HEK293 (cell line): ENCODE results near the gene IDE.

Source experiments
- CTCF ChIP-seq: fragments of 450-650 bp; formaldehyde crosslinking; IDR thresholded peaks from 2 replicates; pipeline ENCODE4 v1.5.1; 2016; ENCODE audit warnings: missing biosample characterization, missing genetic modification characterization
- ZNF121 ChIP-seq: fragments of 450-650 bp; formaldehyde crosslinking; IDR thresholded peaks from 2 replicates; pipeline ENCODE4 v1.5.1; 2016; ENCODE audit warnings: missing biosample characterization, missing genetic modification characterization
- ZNF585B ChIP-seq: fragments of 450-650 bp; formaldehyde crosslinking; IDR thresholded peaks from 2 replicates; pipeline ENCODE4 v1.5.1; 2016; ENCODE audit warnings: missing biosample characterization, missing genetic modification characterization

GRCh38 chr10:92450896-92451295 lies 123.0 kb downstream of the IDE start:
- TF ChIP-seq CTCF (no peak), ZNF585B (no peak), ZNF121 (no peak)
